LNCAP (cell line): ENCODE measurements around the gene FAM83E.

Experiments
- CTCF ChIP-seq: fragments of 450-650 bp; IDR thresholded peaks from 2 replicates; pipeline ENCODE4 v1.5.1; 2017; ENCODE audit warnings: mild to moderate bottlenecking

The FAM83E gene

GRCh38 chr19:48582168-48582567 is 32.7 kb downstream of the FAM83E start:
- no peak for TF ChIP-seq CTCF

- TF ChIP-seq CTCF, result no peak
Observed at GRCh38 chr19:48578891-48579290, 36.0 kb downstream of the FAM83E start.

GRCh38 chr19:48575931-48576622 is 38.8 kb downstream of the FAM83E start:
- no peak for TF ChIP-seq CTCF

- no peak for TF ChIP-seq CTCF
Observed at GRCh38 chr19:48573163-48573505, 41.7 kb downstream of the FAM83E start.

GRCh38 chr19:48571378-48572162 is 43.3 kb downstream of the FAM83E start:
- no peak for TF ChIP-seq CTCF

- TF ChIP-seq CTCF, result no peak
Observed at GRCh38 chr19:48569814-48570213, 45.1 kb downstream of the FAM83E start.

- no peak for TF ChIP-seq CTCF
Observed at GRCh38 chr19:48568345-48568886, 46.5 kb downstream of the FAM83E start.
